HG03558 (cell line): ENCODE results near the gene NXPH4.

Experiments used
- ATAC-seq: cut with Tn5 transposase; IDR thresholded peaks from one replicate; pipeline ENCODE4 v1.9.1; 2021; ENCODE audit warnings: moderate number of reproducible peaks; ENCODE audit not compliant: unreplicated experiment; ENCODE audit errors: extremely low read depth

Gene NXPH4

DNA sequence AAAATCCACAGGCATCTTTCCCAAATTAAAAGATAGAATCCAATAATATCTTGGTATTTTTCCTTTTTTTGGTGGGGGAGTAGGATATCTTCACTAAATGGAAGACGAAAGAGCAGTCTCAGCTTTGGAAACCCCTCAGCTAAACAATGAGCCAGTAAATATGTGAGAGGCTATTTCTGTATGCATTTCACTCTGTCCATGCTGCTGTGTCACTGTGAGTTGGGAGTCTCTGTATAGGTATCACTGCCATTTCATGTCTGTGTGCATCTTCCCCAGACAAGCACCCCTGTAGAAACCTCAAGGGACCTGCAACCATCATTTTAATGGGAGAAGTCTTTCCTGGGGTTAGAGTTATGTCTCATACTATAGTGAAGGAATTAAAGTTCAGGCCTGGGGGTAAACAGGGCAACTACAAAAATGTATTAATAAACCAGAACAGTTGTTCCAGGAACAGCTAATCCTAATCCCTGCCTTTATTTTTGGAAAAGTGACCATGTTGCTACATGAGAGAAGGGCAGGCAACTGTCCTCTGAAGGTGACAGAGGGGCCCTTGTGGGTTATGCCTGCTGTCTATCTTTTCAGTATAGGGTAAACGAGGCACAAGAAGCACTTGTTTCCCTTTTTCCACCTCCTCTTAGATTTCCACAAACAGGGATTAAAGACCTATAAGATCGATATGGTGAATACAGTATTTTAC is 45.7 kb downstream of the NXPH4 start:
- no peak for ATAC-seq

DNA sequence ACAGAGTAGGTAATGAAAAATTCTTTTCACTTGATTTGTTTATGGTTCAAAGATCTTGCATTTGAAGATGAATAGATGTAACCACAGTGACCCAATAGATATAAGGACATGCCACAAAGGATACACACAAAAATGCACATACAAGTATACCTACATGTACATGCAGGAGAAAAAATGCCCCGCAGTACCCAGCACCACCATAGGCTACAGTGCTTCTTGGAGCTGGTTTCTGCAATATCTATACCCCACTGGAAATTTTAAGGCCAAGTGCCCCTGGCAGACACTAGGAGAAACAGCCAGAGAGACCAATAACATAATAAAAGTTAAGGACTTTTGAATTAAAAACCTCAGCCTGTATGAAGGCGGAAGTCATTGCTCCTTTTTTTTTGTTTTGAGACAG is 46.5 kb downstream of the NXPH4 start:
- ATAC-seq = no peak

DNA sequence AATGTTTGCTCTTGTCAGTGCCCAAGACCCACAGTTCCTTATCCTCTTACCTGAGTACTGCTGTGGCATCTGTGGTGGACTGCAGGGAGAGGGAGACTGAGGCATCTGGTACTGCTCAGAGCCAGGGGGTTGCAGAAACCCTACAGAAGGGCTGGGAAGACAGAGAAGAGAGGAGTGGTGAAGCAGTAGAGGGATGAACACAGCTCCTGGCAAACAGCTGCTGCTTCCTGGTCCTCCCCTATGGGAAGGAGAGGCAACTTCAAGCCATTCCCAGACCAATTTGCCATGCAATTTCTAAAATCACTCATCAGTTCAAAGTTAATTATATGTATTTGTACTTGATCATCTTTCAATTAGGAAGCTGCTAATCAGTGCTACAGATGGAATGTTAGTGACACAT is 50.1 kb downstream of the NXPH4 start:
- no peak for ATAC-seq

DNA sequence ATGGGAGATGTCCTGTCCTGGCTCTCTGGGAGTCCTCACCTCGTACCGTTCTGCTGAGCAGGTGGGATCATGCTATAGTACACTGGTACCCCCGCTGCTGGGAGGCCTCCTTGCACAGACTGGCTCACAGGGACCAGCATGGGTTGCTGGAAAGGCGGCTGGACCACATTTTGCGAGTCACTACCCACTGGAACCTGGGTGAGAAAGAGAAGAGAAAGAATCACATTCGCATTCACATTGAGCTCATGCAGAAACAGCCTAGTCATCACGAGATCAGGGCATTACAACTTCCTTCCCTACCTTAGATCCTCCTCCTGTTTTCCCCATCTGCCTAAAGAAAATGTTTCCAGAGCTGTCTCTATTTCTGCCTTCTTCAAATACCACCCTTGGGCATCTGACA is 51.7 kb downstream of the NXPH4 start:
- no peak for ATAC-seq

DNA sequence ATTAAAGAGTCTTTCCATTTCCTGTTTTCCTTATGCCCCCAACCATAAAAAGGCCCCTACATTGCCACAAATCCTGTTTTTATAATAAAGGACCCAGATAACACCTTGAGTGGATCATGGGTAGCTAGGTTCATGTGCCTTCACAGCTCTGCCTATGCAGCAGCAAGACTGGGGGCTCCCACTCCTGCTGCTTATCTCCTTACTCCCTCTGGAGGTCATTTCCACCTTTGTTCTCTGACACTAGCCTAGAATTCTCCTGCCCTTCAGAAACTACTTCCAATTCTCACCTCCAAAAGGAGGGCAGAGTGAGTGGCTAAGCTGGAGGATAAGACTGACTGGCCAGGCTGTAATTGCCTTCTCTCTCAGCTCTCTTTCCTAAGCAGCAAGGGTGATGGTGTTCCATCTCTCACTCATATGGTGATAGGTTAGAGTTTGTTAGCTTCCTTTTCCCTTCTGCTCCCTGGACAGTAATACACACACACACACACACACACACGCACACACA is 54.4 kb downstream of the NXPH4 start:
- no peak for ATAC-seq

DNA sequence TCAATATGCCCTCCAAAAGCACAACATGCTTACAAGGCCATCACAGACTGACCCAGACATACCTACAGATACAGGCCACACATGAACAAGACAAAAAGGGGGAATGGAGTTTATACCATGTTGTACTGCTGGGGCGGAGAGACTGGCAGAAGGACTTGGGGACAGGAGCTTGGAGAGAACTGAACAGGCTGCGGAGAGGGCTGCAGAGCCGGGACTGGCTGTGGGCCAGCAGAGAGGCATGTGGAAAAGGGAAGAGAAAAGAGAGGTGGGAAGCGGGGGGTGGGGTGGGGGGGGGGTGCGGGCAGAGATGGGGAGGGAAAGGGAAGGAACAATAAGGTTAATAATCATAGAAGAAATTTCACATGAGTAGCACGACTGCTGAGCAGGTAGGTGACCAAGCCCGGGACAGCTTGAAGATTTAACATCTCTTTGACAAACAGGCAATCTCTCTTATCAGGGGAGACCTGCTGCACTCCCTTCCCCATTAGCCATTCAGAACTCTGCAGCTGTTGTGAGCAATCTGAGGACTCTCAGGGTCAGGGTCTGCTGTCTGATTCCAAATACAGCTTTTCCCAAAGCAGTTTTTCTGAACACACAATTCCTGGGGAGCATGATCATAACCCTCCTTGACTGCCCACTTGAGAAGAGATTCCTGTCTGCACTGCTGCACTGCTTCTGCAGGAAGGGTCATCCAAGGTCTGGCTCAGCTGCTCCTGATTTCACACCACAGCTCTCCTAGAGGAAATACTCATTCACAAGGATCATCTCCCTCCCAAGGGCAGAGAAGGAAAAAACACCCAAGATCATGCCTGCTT is 56.0 kb downstream of the NXPH4 start:
- ATAC-seq = no peak

DNA sequence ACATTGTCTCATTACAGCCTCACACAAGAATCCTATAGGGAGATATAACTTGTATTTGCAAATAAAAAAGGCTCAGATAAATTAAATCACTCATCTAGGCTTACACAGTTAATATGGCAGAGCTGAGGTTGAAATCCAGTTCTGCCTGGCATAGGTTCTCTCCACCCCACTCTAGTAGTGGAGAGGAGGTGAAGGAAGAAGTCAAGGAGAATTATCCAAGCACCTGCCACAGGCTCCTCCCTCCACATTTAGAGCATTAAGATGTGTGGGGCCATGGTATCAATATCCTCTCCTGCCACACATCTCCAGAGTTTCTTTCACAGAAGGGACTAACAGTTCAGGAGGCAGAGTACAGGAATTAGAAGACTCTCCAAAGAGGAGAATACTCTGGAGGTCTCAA is 56.9 kb downstream of the NXPH4 start:
- ATAC-seq = no peak
